GM23248 (cell line): ENCODE measurements around the gene TWSG1. TPM values are rescaled to one million over a fixed set of nuclear protein-coding genes. Genes with fewer than 3 reads are reported as not detected.

Experiments
- DNase-seq: peaks from one replicate; pipeline ENCODE4 v3.0.0-alpha.2; 2015
- H2AFZ ChIP-seq: fragments of 200-600 bp; sonication (generic); 2 replicates; pipeline ENCODE4 v1.6.1; 2016; ENCODE audit warnings: antibody characterized with exemption
- H3F3A ChIP-seq: fragments of 200-600 bp; sonication (generic); 2 replicates; pipeline ENCODE4 v1.6.1; 2016; ENCODE audit warnings: mild to moderate bottlenecking, antibody characterized with exemption, mixed run types; ENCODE audit not compliant: insufficient read depth
- H3K27ac ChIP-seq: fragments of 200-600 bp; sonication (generic); 2 replicates; pipeline ENCODE4 v1.5.1; 2016; ENCODE audit warnings: mild to moderate bottlenecking
- H3K27me3 ChIP-seq: fragments of 200-600 bp; sonication (generic); replicated peaks from 2 replicates; pipeline ENCODE4 v1.6.1; 2016; ENCODE audit warnings: mild to moderate bottlenecking; ENCODE audit not compliant: insufficient read depth
- H3K36me3 ChIP-seq: fragments of 200-600 bp; sonication (generic); 2 replicates; pipeline ENCODE4 v1.6.1; 2016; ENCODE audit warnings: low read depth, mild to moderate bottlenecking
- H3K4me1 ChIP-seq: fragments of 200-600 bp; sonication (generic); 2 replicates; pipeline ENCODE4 v1.6.1; 2016; ENCODE audit warnings: mild to moderate bottlenecking; ENCODE audit not compliant: insufficient read depth
- H3K4me2 ChIP-seq: fragments of 200-600 bp; sonication (generic); one replicate; pipeline ENCODE4 v1.6.1; 2016; ENCODE audit warnings: mild to moderate bottlenecking; ENCODE audit not compliant: unreplicated experiment
- H3K4me3 ChIP-seq: fragments of 200-600 bp; sonication (generic); 2 replicates; pipeline ENCODE4 v1.5.1; 2016; ENCODE audit warnings: mild to moderate bottlenecking
- H3K79me2 ChIP-seq: fragments of 200-600 bp; sonication (generic); 2 replicates; pipeline ENCODE4 v1.6.1; 2016; ENCODE audit warnings: mild to moderate bottlenecking; ENCODE audit not compliant: insufficient read depth
- H3K9ac ChIP-seq: fragments of 200-600 bp; sonication (generic); 2 replicates; pipeline ENCODE4 v1.6.1; 2016; ENCODE audit warnings: mild to moderate bottlenecking
- H3K9me2 ChIP-seq: fragments of 200-600 bp; sonication (generic); 2 replicates; pipeline ENCODE4 v1.6.1; 2016; ENCODE audit warnings: mixed run types, mild to moderate bottlenecking, moderate library complexity; ENCODE audit not compliant: insufficient read depth
- H3K9me3 ChIP-seq: fragments of 200-600 bp; sonication (generic); one replicate; pipeline ENCODE4 v1.6.1; 2017; ENCODE audit warnings: low read depth
- H4K20me1 ChIP-seq: fragments of 200-600 bp; sonication (generic); 2 replicates; pipeline ENCODE4 v1.6.0; 2016; ENCODE audit not compliant: insufficient read depth
- EZH2 ChIP-seq: fragments of 200-600 bp; sonication (generic); IDR thresholded peaks from 2 replicates; pipeline ENCODE4 v1.6.1; 2018; ENCODE audit warnings: antibody characterized with exemption, mild to moderate bottlenecking; ENCODE audit not compliant: insufficient read depth, poor library complexity, severe bottlenecking
- EZH2phosphoT487 ChIP-seq: fragments of 200-600 bp; sonication (generic); IDR thresholded peaks from 2 replicates; pipeline ENCODE4 v1.6.1; 2018; ENCODE audit warnings: antibody characterized with exemption, moderate library complexity, mild to moderate bottlenecking, low read depth; ENCODE audit not compliant: insufficient read depth
- WGBS, 2 experiments: methylation state at CpG; one replicate each; pipeline ENCODE4 v1.1.6; 2015 to 2017; ENCODE audit warnings: low lambda C conversion rate in 2 of 2, low coverage in 1 of 2; ENCODE audit errors: missing lambda C conversion rate in 2 of 2; 5-methylcytosine and 5-hydroxymethylcytosine counted together
- in situ Hi-C: fragments of 300-500 bp; cut with MboI; formaldehyde crosslinking; loops from 2 replicates; pipeline ENCODE4 v1.15.0; 2020
- polyA plus RNA-seq: library from polyadenylated mRNA; unstranded; fragments of >200 nt; fragmentation: Nextera tagmentation; extraction: Ambion mirVana; gene quantifications from 2 replicates; pipeline ENCODE4 v1.2.1, GENCODE V29; 2016
- total RNA-seq: library from RNA; depleted of rRNA; stranded (reverse); fragments of >200 nt; shearing (Covaris generic); gene quantifications from 2 replicates; pipeline ENCODE4 v1.2.3, GENCODE V29; 2014

Gene TWSG1
- total and polyA plus RNA-seq, 2 experiments from 2014 or later: 113 to 136 TPM

GRCh38 chr18:9328776-9329175 lies 5.8 kb upstream of the TWSG1 start:
- Histone ChIP-seq H3K4me1 (peaks cover 7% of the 10 kb centered on the region), H3K4me3 (no peak overlapping the region), H3K27me3 (no peaks in the 10 kb centered on the region), H3K4me2 (no peak overlapping the region), H3K9me3 (no peaks in the 10 kb centered on the region), H4K20me1 (no peaks in the 10 kb centered on the region), H3K27ac (no peak overlapping the region), H3K36me3 (no peaks in the 10 kb centered on the region), H2AFZ (no peak overlapping the region), H3K9ac (no peak overlapping the region), H3K79me2 (no peaks in the 10 kb centered on the region), H3K9me2 (no peaks in the 10 kb centered on the region), H3F3A (peaks cover 7% of the 10 kb centered on the region)
- peak; percentile 32 for DNase-seq
- in situ Hi-C loops: no loop called here
- TF ChIP-seq EZH2 (no peak), EZH2phosphoT487 (no peak)
- WGBS, 2 experiments: 27 to 45% methylated on average over 2 of the region's 2 CpGs

- peaks cover 4% of the 10 kb centered on the region; the same call in 1 of the 2 replicates for H3F3A ChIP-seq
- H3K27me3 ChIP-seq: no peaks in the 10 kb centered on the region
- H3K36me3 ChIP-seq: no peaks in the 10 kb centered on the region
- DNase-seq: no peak
- WGBS, 2 experiments: 77 to 95% methylated on average over 1 of the region's 1 CpG
- in situ Hi-C loops: no loop called here
- no peak overlapping the region for H3K4me3 ChIP-seq
- TF ChIP-seq EZH2phosphoT487 (no peak), EZH2 (no peak)
- H3K79me2 ChIP-seq: no peaks in the 10 kb centered on the region
- no peak overlapping the region for H2AFZ ChIP-seq
- no peaks in the 10 kb centered on the region for H3K4me1 ChIP-seq
- H3K9me2 ChIP-seq: no peaks in the 10 kb centered on the region
- no peaks in the 10 kb centered on the region for H3K9me3 ChIP-seq
- H4K20me1 ChIP-seq: no peaks in the 10 kb centered on the region
- H3K27ac ChIP-seq: no peak overlapping the region
- no peak overlapping the region for H3K9ac ChIP-seq
- no peak overlapping the region for H3K4me2 ChIP-seq
These were observed 5.1 kb upstream of the TWSG1 start for GRCh38 chr18:9329471-9329870.

- Histone ChIP-seq H3K4me1 (no peaks in the 10 kb centered on the region), H3K9me2 (no peaks in the 10 kb centered on the region), H3K36me3 (no peaks in the 10 kb centered on the region), H3K4me3 (no peak overlapping the region), H3K27me3 (no peaks in the 10 kb centered on the region), H3K9me3 (no peaks in the 10 kb centered on the region), H3K9ac (no peak overlapping the region), H2AFZ (no peak overlapping the region), H3K79me2 (peaks cover 3% of the 10 kb centered on the region), H3K4me2 (no peak overlapping the region), H4K20me1 (no peaks in the 10 kb centered on the region), H3F3A (peaks cover 4% of the 10 kb centered on the region; the same call in 1 of the 2 replicates), H3K27ac (no peak overlapping the region)
- TF ChIP-seq EZH2 (no peak), EZH2phosphoT487 (no peak)
- WGBS, 2 experiments: 92 to 98% methylated on average over 3 of the region's 3 CpGs
- in situ Hi-C loops: no loop called here
- DNase-seq: no peak
These were observed 4.2 kb upstream of the TWSG1 start for GRCh38 chr18:9330419-9330818.

- no peaks in the 10 kb centered on the region for H4K20me1 ChIP-seq
- peak overlapping the region; percentile 79 for H3K9ac ChIP-seq
- peak overlapping the region; percentile 78 for H3K27ac ChIP-seq
- peaks cover 10% of the 10 kb centered on the region; the same call in 1 of the 2 replicates for H3F3A ChIP-seq
- TF ChIP-seq EZH2: no peak
- no peak for TF ChIP-seq EZH2phosphoT487
- no peaks in the 10 kb centered on the region for H3K9me3 ChIP-seq
- peak; percentile 79 for DNase-seq
- in situ Hi-C loops: no loop called here
- H3K27me3 ChIP-seq: no peaks in the 10 kb centered on the region
- H2AFZ ChIP-seq: peak overlapping the region; percentile 99
- peaks cover 12% of the 10 kb centered on the region; the same call in 1 of the 2 replicates for H3K36me3 ChIP-seq
- H3K9me2 ChIP-seq: no peaks in the 10 kb centered on the region
- H3K4me2 ChIP-seq: peak overlapping the region; percentile 90
- 44 to 45% methylated on average over 52 of the region's 52 CpGs for WGBS, 2 experiments
- peaks cover 19% of the 10 kb centered on the region for H3K4me1 ChIP-seq
- H3K79me2 ChIP-seq: peaks cover 36% of the 10 kb centered on the region
- H3K4me3 ChIP-seq: peak overlapping the region; percentile 92
These were observed 888 bp upstream of the TWSG1 start for GRCh38 chr18:9333441-9334328.
